Suprapubic skin (tissue), 4 donors: Measurements from ENCODE around the gene NAA60. TPM values are rescaled to one million over a fixed set of nuclear protein-coding genes. Genes with fewer than 3 reads are reported as not detected.

Experiments
- DNase-seq, 2 donors: peaks; one replicate each; pipeline ENCODE4 v3.0.0-alpha.2; 2019; ENCODE audit warnings: low spot score in 2 of 2
- H3K27ac ChIP-seq: fragments of 200-600 bp; sonication (generic); one replicate; pipeline ENCODE4 v1.5.1; 2019
- H3K27me3 ChIP-seq: fragments of 200-600 bp; sonication (generic); one replicate; pipeline ENCODE4 v1.5.1; 2019
- H3K36me3 ChIP-seq: fragments of 200-600 bp; sonication (generic); one replicate; pipeline ENCODE4 v1.5.1; 2019
- H3K4me1 ChIP-seq: fragments of 200-600 bp; sonication (generic); one replicate; pipeline ENCODE4 v1.5.1; 2019
- H3K4me3 ChIP-seq: fragments of 200-600 bp; sonication (generic); one replicate; pipeline ENCODE4 v1.5.1; 2019; ENCODE audit warnings: mild to moderate bottlenecking
- H3K9me3 ChIP-seq: fragments of 200-600 bp; sonication (generic); one replicate; pipeline ENCODE4 v1.5.1; 2019
- EP300 ChIP-seq: sonication (generic); formaldehyde crosslinking; IDR thresholded peaks from one replicate; pipeline ENCODE4 v1.6.1; 2017; ENCODE audit warnings: antibody characterized with exemption
- POLR2A ChIP-seq, 2 donors: fragments of 450-650 bp; IDR thresholded peaks; one replicate each; pipeline ENCODE4 v1.6.1; 2017; ENCODE audit warnings: antibody characterized with exemption in 2 of 2, mild to moderate bottlenecking in 2 of 2, moderate library complexity in 2 of 2
- POLR2AphosphoS5 ChIP-seq, 3 donors: sonication (generic); formaldehyde crosslinking; IDR thresholded peaks; one replicate each; pipeline ENCODE4 v1.6.1; 2017; ENCODE audit warnings: antibody characterized with exemption in 3 of 3
- WGBS: methylation state at CpG from one replicate; pipeline ENCODE4 v1.1.5; 2018; 5-methylcytosine and 5-hydroxymethylcytosine counted together
- total RNA-seq, 4 donors: library from RNA; depleted of rRNA; stranded (reverse); fragments of >200 nt; gene quantifications; one replicate each; pipeline ENCODE4 v1.1.0, GENCODE V29; 2016
- TF ChIP-seq, protein P1 (sequence below), 2 donors: fragments of 200-600 bp in 1 of 2; fragments of 450-650 bp in 1 of 2; sonication (generic) in 1 of 2; IDR thresholded peaks; one replicate each; pipeline ENCODE4 v1.5.1; 2016 to 2019; ENCODE audit warnings: antibody characterized with exemption in 2 of 2, mild to moderate bottlenecking in 1 of 2, moderate library complexity in 1 of 2

NAA60 gene
- total RNA-seq, 4 donors from 2014 or later, result 20.9 to 40.2 (median 26.4) TPM

DNA sequence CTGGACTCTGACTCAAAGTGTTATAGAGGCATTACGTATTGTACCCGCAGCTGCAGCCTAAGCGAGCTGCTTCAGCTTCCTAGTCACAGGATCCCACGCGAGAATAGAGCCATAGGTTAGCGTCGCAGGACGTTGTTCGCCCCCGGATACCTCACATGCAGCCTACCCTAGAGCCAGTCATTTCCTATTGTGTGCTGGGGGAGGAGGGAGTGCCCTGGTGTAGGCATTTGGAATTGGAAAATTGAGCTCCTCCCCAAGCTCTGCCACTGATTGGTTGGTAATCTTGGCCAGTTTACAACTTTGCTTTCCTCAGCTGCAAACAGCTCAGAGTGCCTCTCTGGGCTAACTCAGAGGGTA lies 530 bp downstream of the NAA60 start:
- Histone ChIP-seq H3K4me1 (peaks cover 9% of the 10 kb centered on the region), H3K36me3 (peaks cover 13% of the 10 kb centered on the region), H3K27me3 (no peaks in the 10 kb centered on the region), H3K27ac (peak overlapping the region; percentile 56), H3K9me3 (no peaks in the 10 kb centered on the region), H3K4me3 (peak overlapping the region; percentile 57)
- DNase-seq, result no peak
- WGBS, result 59% methylated on average over 10 of the region's 10 CpGs
- TF ChIP-seq EP300 (no peak), POLR2AphosphoS5 (IDR thresholded peaks at IDR 0.05) (peak in 1 of 3 donors; percentile 60)

DNA sequence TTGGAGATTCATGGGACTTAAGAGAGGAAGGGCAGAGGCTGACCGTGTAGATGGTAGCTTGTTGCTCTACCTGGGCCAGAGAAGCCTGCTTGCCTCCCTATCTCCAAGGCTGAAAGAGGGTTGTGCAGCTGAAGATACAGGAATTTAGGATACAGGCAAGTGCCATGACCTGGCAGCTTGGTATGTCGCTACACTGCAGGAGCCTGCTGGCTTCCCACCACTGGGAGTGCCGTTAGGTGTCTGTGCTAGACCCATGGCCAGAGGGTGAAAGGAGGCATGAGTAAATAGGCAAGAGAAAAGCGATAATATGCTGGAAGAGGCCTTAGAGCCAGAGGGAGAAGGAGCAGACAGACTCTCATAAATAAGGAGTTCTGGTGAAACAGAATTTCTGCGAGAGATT lies 10.6 kb downstream of the NAA60 start:
- WGBS, result 78% methylated on average over 5 of the region's 5 CpGs
- H3K4me1 ChIP-seq, result peaks cover 25% of the 10 kb centered on the region
- H3K27me3 ChIP-seq, result no peaks in the 10 kb centered on the region
- no peak for TF ChIP-seq EP300
- H3K36me3 ChIP-seq, result peaks cover 5% of the 10 kb centered on the region
- no peak overlapping the region for H3K4me3 ChIP-seq
- H3K9me3 ChIP-seq, result no peaks in the 10 kb centered on the region
- DNase-seq, result no peak
- H3K27ac ChIP-seq, result no peak overlapping the region

DNA sequence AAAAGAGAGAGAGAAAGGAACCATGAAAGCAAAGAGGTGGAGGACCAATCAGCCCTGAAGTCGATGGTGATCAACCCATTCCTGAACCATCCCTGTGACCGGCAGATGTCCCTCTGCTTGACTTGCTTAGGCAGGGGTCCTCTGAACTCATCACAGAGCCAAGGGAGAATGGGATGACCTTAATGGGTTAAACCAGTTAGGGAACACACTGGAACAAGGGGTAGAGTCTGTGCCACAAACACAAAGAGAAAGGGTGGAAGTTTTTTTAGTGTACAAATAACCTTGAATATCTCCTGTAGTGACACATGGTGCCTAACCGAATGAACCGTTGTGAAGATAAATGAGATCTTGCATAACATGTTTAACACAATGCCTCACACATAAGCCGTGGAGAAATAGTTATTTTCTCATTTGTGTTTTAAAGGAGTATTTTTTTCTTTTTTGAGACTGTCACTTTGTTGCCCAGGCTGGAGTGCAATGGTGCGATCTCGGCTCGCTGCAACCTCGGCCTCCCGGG lies 11.2 kb downstream of the NAA60 start:
- H3K4me3 ChIP-seq, result no peak overlapping the region
- no peaks in the 10 kb centered on the region for H3K27me3 ChIP-seq
- H3K4me1 ChIP-seq, result peaks cover 31% of the 10 kb centered on the region
- no peaks in the 10 kb centered on the region for H3K9me3 ChIP-seq
- TF ChIP-seq POLR2A (IDR thresholded peaks at IDR 0.05), result no peak
- TF ChIP-seq POLR2AphosphoS5 (IDR thresholded peaks at IDR 0.05), result no peak
- TF ChIP-seq, protein P1, sequence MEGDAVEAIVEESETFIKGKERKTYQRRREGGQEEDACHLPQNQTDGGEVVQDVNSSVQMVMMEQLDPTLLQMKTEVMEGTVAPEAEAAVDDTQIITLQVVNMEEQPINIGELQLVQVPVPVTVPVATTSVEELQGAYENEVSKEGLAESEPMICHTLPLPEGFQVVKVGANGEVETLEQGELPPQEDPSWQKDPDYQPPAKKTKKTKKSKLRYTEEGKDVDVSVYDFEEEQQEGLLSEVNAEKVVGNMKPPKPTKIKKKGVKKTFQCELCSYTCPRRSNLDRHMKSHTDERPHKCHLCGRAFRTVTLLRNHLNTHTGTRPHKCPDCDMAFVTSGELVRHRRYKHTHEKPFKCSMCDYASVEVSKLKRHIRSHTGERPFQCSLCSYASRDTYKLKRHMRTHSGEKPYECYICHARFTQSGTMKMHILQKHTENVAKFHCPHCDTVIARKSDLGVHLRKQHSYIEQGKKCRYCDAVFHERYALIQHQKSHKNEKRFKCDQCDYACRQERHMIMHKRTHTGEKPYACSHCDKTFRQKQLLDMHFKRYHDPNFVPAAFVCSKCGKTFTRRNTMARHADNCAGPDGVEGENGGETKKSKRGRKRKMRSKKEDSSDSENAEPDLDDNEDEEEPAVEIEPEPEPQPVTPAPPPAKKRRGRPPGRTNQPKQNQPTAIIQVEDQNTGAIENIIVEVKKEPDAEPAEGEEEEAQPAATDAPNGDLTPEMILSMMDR (IDR thresholded peaks at IDR 0.05), result no peak
- TF ChIP-seq EP300, result no peak
- no peaks in the 10 kb centered on the region for H3K36me3 ChIP-seq
- H3K27ac ChIP-seq, result no peak overlapping the region
- 76% methylated on average over 10 of the region's 10 CpGs for WGBS
- no peak for DNase-seq

DNA sequence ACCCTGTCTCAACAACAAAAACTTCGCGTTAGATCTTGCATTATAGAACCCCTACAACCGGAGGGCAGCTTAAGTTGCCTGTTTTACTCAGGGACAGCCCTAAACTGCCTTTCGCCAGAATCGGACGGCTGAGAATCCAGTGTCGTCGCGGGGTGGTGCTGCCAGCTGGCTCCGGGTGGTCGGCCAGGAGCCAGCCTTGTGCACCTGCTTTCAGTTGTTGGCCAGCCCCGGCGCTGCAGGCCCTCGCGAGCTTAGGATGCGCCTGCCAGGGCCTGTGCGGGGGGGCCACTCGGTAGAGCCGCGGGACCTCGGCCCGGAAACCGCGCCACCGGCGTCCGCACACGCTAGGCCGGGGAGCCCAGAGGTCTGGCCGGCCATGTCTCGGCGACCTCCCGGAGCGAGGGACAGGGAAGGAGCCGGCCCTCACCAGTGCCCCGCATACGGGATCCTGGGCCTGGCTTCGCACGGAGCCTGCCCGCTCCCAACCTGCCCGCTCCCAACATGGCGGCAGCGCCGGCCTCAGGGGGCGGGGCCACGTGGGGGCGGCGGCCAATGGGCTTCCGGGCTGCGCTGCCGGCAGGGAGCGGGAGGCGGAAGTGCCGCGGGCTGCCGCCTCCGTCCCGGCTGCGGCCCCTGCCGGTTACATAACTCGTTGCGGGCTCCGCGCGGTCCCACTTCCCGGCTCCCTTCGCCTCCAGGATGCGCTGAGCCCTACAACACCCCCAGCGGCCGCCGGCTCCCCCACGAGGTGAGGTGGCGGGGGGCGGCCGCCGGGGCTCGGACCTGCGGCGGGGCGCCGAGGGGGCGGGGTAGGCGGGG lies 14.2 kb downstream of the NAA60 start:
- Histone ChIP-seq H3K9me3 (no peaks in the 10 kb centered on the region), H3K27me3 (no peaks in the 10 kb centered on the region), H3K27ac (peak overlapping the region; percentile 95), H3K4me1 (peaks cover 57% of the 10 kb centered on the region), H3K4me3 (peak overlapping the region; percentile 59), H3K36me3 (no peaks in the 10 kb centered on the region)
- DNase-seq, result peak; percentile 88 to 92
- WGBS, result no CpG with 5 or more reads among the region's 83 CpGs
- TF ChIP-seq POLR2AphosphoS5 (IDR thresholded peaks at IDR 0.05) (peak in 2 of 3 donors; percentile 20 to 64), POLR2A (IDR thresholded peaks at IDR 0.05) (peak; percentile 36 to 37), EP300 (no peak)
- TF ChIP-seq, protein P1 (IDR thresholded peaks at IDR 0.05), result peak in 1 of 2 donors; percentile 62

DNA sequence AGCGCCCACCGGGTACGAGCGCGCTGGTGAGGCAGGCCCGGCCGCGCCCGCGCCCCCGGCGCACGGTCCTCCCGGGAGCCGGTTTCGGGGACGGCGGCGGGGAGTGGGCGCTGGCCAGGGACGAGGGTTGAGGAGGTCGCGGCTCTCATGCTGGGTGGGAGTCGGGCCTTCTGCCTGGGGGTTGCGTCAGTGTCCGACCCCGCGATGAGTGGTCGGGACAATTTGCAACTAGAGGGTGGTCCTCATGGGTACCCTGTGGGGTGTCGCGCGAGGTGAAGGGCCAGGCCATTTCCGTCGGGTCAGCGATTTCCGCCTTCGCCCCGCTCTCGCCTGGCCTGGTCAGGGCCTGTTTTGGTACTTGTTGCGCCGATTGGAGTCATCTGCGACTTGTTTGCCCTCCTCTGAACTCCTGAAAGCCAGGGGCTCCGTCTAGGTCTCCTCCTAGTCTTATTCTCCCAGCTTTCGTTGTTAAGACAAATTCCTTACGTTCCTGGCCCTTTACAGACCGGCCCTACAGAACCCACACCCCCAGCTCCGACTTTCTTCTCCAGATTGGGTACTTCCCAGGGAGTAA lies 14.9 kb downstream of the NAA60 start:
- Histone ChIP-seq H3K27ac (peak overlapping the region; percentile 95), H3K4me1 (peaks cover 57% of the 10 kb centered on the region), H3K27me3 (no peaks in the 10 kb centered on the region), H3K9me3 (no peaks in the 10 kb centered on the region), H3K36me3 (no peaks in the 10 kb centered on the region), H3K4me3 (peak overlapping the region; percentile 59)
- DNase-seq, result no peak
- no peak for TF ChIP-seq POLR2AphosphoS5 (IDR thresholded peaks at IDR 0.05)
- no peak for TF ChIP-seq EP300
- TF ChIP-seq, protein P1 (IDR thresholded peaks at IDR 0.05), result no peak
- no peak for TF ChIP-seq POLR2A (IDR thresholded peaks at IDR 0.05)
- WGBS, result 1% methylated on average over 20 of the region's 47 CpGs

DNA sequence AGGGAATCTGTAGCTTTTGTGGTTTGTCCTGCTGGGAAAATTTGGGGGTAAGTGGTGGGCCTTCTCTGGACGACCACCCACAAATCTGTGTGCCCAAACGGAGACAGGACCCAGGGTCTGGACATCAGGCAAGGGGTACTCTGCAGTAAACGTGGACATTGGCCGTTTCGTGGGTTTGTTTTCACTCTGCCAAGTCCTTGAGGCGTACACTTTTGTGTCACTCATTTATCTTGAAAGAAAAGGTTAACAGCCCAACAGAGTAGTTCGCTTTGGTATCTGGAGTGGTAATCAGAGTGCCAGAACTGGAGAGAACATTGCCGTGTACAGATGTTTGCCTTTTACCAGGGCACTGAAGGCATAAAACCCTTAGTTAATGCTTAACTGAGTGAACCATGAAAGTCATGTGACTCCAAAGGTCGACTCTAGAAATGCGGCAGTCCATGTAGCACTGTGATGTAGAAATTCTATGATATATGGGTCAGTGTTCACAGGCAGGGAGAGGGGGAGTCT lies 15.4 kb downstream of the NAA60 start:
- 7% methylated on average over 5 of the region's 10 CpGs for WGBS
- H3K4me1 ChIP-seq, result peaks cover 57% of the 10 kb centered on the region
- H3K36me3 ChIP-seq, result no peaks in the 10 kb centered on the region
- peak overlapping the region; percentile 59 for H3K4me3 ChIP-seq
- no peaks in the 10 kb centered on the region for H3K27me3 ChIP-seq
- no peak for TF ChIP-seq POLR2AphosphoS5 (IDR thresholded peaks at IDR 0.05)
- no peak for TF ChIP-seq EP300
- TF ChIP-seq, protein P1 (IDR thresholded peaks at IDR 0.05), result no peak
- TF ChIP-seq POLR2A (IDR thresholded peaks at IDR 0.05), result no peak
- peak overlapping the region; percentile 95 for H3K27ac ChIP-seq
- DNase-seq, result no peak
- H3K9me3 ChIP-seq, result no peaks in the 10 kb centered on the region
